ENCODE measurements around the gene JAK1.

The JAK1 gene

DNA sequence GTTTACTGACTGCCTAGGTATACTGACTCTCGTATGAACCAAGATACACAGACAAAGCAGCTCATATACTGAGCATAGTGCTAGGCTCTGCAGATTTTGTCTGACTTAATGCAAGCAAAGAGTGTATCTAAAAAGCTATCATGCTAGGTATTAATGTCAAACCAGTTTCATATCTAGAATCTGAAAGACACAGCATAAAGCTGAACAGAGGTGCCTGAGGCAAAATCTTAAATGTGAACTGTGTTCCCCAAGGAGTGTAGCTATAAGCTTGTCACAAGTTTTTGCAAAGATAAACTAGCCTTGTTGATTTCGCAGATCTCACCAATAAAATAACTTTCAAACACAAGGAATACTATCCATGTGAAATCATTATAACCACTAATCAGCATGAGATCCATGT is 18.1 kb downstream of the JAK1 start:
- Histone ChIP-seq H3K27me3 (ENCODE audit: insufficient read depth, low read length, poor library complexity, severe bottlenecking) (no peaks in the 10 kb centered on the region), H3K9ac (ENCODE audit: low read depth, low read length, poor library complexity, severe bottlenecking) (peak overlapping the region; percentile 74), H3K79me2 (ENCODE audit: insufficient read depth, low read length) (peaks cover 91% of the 10 kb centered on the region), H3K4me3 (ENCODE audit: low read length, poor library complexity, severe bottlenecking) (peak overlapping the region; percentile 64), H3K36me3 (ENCODE audit: insufficient read depth, low read length) (0 out of 2 replicates have a peak, but pooled peaks cover 3% of the 10 kb centered on the region), H3K9me3 (ENCODE audit: insufficient read depth, low read depth, low read length) (no peaks in the 10 kb centered on the region), H4K20me1 (ENCODE audit: insufficient read depth, low read length, poor library complexity, severe bottlenecking) (peaks cover 22% of the 10 kb centered on the region), H3K4me2 (ENCODE audit: low read depth, low read length, poor library complexity, severe bottlenecking) (peak overlapping the region; percentile 86), H3K9me2 (replicated peaks; ENCODE audit: low read depth, low read length) (no peaks in the 10 kb centered on the region), H3K4me1 (ENCODE audit: insufficient read depth, low read length, poor library complexity, severe bottlenecking) (peaks cover 70% of the 10 kb centered on the region), H2AFZ (ENCODE audit: low read length) (no peak overlapping the region), H3F3A (ENCODE audit: low read depth) (peaks cover 19% of the 10 kb centered on the region)
- no peak for TF ChIP-seq EZH2phosphoT487 (IDR thresholded peaks at IDR 0.05; ENCODE audit: borderline replicate concordance)
- TF ChIP-seq, protein P1, sequence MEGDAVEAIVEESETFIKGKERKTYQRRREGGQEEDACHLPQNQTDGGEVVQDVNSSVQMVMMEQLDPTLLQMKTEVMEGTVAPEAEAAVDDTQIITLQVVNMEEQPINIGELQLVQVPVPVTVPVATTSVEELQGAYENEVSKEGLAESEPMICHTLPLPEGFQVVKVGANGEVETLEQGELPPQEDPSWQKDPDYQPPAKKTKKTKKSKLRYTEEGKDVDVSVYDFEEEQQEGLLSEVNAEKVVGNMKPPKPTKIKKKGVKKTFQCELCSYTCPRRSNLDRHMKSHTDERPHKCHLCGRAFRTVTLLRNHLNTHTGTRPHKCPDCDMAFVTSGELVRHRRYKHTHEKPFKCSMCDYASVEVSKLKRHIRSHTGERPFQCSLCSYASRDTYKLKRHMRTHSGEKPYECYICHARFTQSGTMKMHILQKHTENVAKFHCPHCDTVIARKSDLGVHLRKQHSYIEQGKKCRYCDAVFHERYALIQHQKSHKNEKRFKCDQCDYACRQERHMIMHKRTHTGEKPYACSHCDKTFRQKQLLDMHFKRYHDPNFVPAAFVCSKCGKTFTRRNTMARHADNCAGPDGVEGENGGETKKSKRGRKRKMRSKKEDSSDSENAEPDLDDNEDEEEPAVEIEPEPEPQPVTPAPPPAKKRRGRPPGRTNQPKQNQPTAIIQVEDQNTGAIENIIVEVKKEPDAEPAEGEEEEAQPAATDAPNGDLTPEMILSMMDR (conservative IDR thresholded peaks at IDR 0.05; ENCODE audit: low read length) = no peak

GRCh38 chr1:64946916-64947315 is 19.4 kb downstream of the JAK1 start:
- peak overlapping the region; percentile 74 for H3K9ac ChIP-seq (ENCODE audit: low read depth, low read length, poor library complexity, severe bottlenecking)
- H3F3A ChIP-seq (ENCODE audit: low read depth) = peaks cover 19% of the 10 kb centered on the region
- peaks cover 91% of the 10 kb centered on the region for H3K79me2 ChIP-seq (ENCODE audit: insufficient read depth, low read length)
- peak overlapping the region; percentile 13 for H3K4me3 ChIP-seq (ENCODE audit: low read length, poor library complexity, severe bottlenecking)
- no peak overlapping the region for H2AFZ ChIP-seq (ENCODE audit: low read length)
- peaks cover 27% of the 10 kb centered on the region for H4K20me1 ChIP-seq (ENCODE audit: insufficient read depth, low read length, poor library complexity, severe bottlenecking)
- no peaks in the 10 kb centered on the region for H3K9me3 ChIP-seq (ENCODE audit: insufficient read depth, low read depth, low read length)
- TF ChIP-seq, protein P1 (conservative IDR thresholded peaks at IDR 0.05; ENCODE audit: low read length) = no peak
- no peak for TF ChIP-seq EZH2phosphoT487 (IDR thresholded peaks at IDR 0.05; ENCODE audit: borderline replicate concordance)
- peak overlapping the region; percentile 86 for H3K4me2 ChIP-seq (ENCODE audit: low read depth, low read length, poor library complexity, severe bottlenecking)
- H3K36me3 ChIP-seq (ENCODE audit: insufficient read depth, low read length) = 0 out of 2 replicates have a peak, but pooled peaks cover 3% of the 10 kb centered on the region
- H3K9me2 ChIP-seq (replicated peaks; ENCODE audit: low read depth, low read length) = no peaks in the 10 kb centered on the region
- no peaks in the 10 kb centered on the region for H3K27me3 ChIP-seq (ENCODE audit: insufficient read depth, low read length, poor library complexity, severe bottlenecking)
- H3K4me1 ChIP-seq (ENCODE audit: insufficient read depth, low read length, poor library complexity, severe bottlenecking) = peaks cover 71% of the 10 kb centered on the region

DNA sequence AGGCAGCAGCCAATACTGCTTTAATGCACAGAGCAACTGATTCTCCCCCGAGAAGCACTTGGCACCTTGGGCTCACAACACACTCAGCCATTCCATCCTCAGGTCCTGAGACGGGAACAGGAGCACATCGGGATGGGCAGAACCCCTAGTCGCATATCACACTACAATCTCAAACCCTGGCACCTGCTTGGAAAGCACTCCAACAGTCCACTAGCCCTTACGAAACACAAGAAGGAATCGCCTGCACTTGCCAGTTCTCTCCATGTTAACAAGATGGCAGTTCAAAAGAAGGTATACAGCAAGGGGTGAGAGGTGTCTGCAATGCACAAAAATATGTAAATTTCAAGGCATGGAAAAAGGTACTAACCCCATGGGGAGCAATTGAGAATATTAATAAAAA is 21.4 kb downstream of the JAK1 start:
- Histone ChIP-seq H3K9me3 (ENCODE audit: insufficient read depth, low read depth, low read length) (no peaks in the 10 kb centered on the region), H3K27me3 (ENCODE audit: insufficient read depth, low read length, poor library complexity, severe bottlenecking) (no peaks in the 10 kb centered on the region), H3K36me3 (ENCODE audit: insufficient read depth, low read length) (0 out of 2 replicates have a peak, but pooled peaks cover 3% of the 10 kb centered on the region), H3K4me3 (ENCODE audit: low read length, poor library complexity, severe bottlenecking) (no peak overlapping the region), H3K79me2 (ENCODE audit: insufficient read depth, low read length) (peaks cover 92% of the 10 kb centered on the region), H3K4me1 (ENCODE audit: insufficient read depth, low read length, poor library complexity, severe bottlenecking) (peaks cover 63% of the 10 kb centered on the region), H3K9me2 (replicated peaks; ENCODE audit: low read depth, low read length) (no peaks in the 10 kb centered on the region), H2AFZ (ENCODE audit: low read length) (no peak overlapping the region), H3K9ac (ENCODE audit: low read depth, low read length, poor library complexity, severe bottlenecking) (no peak overlapping the region), H4K20me1 (ENCODE audit: insufficient read depth, low read length, poor library complexity, severe bottlenecking) (peaks cover 27% of the 10 kb centered on the region), H3F3A (ENCODE audit: low read depth) (peaks cover 10% of the 10 kb centered on the region), H3K4me2 (ENCODE audit: low read depth, low read length, poor library complexity, severe bottlenecking) (no peak overlapping the region)
- TF ChIP-seq, protein P1 (conservative IDR thresholded peaks at IDR 0.05; ENCODE audit: low read length) = no peak
- no peak for TF ChIP-seq EZH2phosphoT487 (IDR thresholded peaks at IDR 0.05; ENCODE audit: borderline replicate concordance)

Data from Loucy (cell line).